ENCODE measurements around the gene ZFYVE28. TPM values are rescaled to one million over a fixed set of nuclear protein-coding genes. Genes with fewer than 3 reads are reported as not detected.

The ZFYVE28 gene
- polyA plus RNA-seq, 1 of the 3 experiments (the other 2 are of a cell fraction), result 3.2 TPM

- peaks cover 0 to 5% of the 10 kb centered on the region in 2 experiments; a peak in 1 of 4 replicates for H3K4me1 ChIP-seq (ENCODE audit: control insufficient read depth in 1 of 2, insufficient read depth in 2 of 2, low read depth in 1 of 2, low read length in 1 of 2)
- WGBS (ENCODE audit: low lambda C conversion rate), result 80% methylated on average over 14 of the region's 14 CpGs
- no peaks in the 10 kb centered on the region for H3K27me3 ChIP-seq (ENCODE audit: insufficient read depth)
- no peak overlapping the region for H3K4me2 ChIP-seq
- no peaks in the 10 kb centered on the region for H3K9me3 ChIP-seq
- H3K79me2 ChIP-seq (ENCODE audit: insufficient read depth), result no peaks in the 10 kb centered on the region
- no peaks in the 10 kb centered on the region for H3F3A ChIP-seq (replicated peaks; ENCODE audit: insufficient read depth)
- CTCF ChIA-PET, result interaction anchor here (0.6 to 2.2 kb wide), 2 partner anchors 157 to 297 kb away, joined by 3 to 5 read pairs; no protein-coding TSS in a partner anchor
- H3K9ac ChIP-seq, result no peak overlapping the region
- no peak overlapping the region for H3K4me3 ChIP-seq (ENCODE audit: low read depth in 2 of 2, low read length in 1 of 2)
- H3K9me2 ChIP-seq, result no peaks in the 10 kb centered on the region
- DNase-seq, result no peak
- H3K36me3 ChIP-seq (replicated peaks in 1 of 2; ENCODE audit: control insufficient read depth in 1 of 2, insufficient read depth in 2 of 2, low read length in 1 of 2), result no peaks in the 10 kb centered on the region
- no peak overlapping the region for H3K27ac ChIP-seq (ENCODE audit: low read depth in 2 of 2, low read length in 1 of 2)
- H2AFZ ChIP-seq (ENCODE audit: low read depth), result no peak overlapping the region
- TF ChIP-seq NFIC (IDR thresholded peaks at IDR 0.05; ENCODE audit: borderline replicate concordance) (no peak), RAD21 (IDR thresholded peaks at IDR 0.05; ENCODE audit: low read length) (no peak), ZBTB33 (IDR thresholded peaks at IDR 0.05; ENCODE audit: borderline replicate concordance, low read depth) (no peak), TEAD4 (IDR thresholded peaks at IDR 0.05; ENCODE audit: borderline replicate concordance, insufficient read depth) (no peak), MEF2A (IDR thresholded peaks at IDR 0.05; ENCODE audit: borderline replicate concordance, low read depth) (no peak), FOXM1 (IDR thresholded peaks at IDR 0.05; ENCODE audit: low read depth) (no peak), USF2 (IDR thresholded peaks at IDR 0.05; ENCODE audit: borderline replicate concordance, low read depth, low read length) (no peak), RXRA (IDR thresholded peaks at IDR 0.05; ENCODE audit: borderline replicate concordance, low read depth) (no peak), TAF1 (IDR thresholded peaks at IDR 0.05; ENCODE audit: borderline replicate concordance, low read depth, low read length) (no peak), POLR2AphosphoS5 (IDR thresholded peaks at IDR 0.05; ENCODE audit: low read depth, low read length) (no peak), RCOR1 (IDR thresholded peaks at IDR 0.05; ENCODE audit: low read length) (no peak), GATA2 (CRISPR knock-in tag; IDR thresholded peaks at IDR 0.05) (no peak), CHD2 (IDR thresholded peaks at IDR 0.05; ENCODE audit: low read length, partially characterized antibody) (no peak), ELF1 (IDR thresholded peaks at IDR 0.05) (no peak), SIN3A (IDR thresholded peaks at IDR 0.05; ENCODE audit: borderline replicate concordance, low read depth, low read length) (no peak), FOSL2 (IDR thresholded peaks at IDR 0.05; ENCODE audit: borderline replicate concordance, low read depth) (no peak), NRF1 (IDR thresholded peaks at IDR 0.05; ENCODE audit: low read depth, low read length) (no peak), EZH2phosphoT487 (IDR thresholded peaks at IDR 0.05; ENCODE audit: borderline replicate concordance, low read depth) (no peak)
- TF ChIP-seq, protein P1, sequence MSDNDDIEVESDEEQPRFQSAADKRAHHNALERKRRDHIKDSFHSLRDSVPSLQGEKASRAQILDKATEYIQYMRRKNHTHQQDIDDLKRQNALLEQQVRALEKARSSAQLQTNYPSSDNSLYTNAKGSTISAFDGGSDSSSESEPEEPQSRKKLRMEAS (IDR thresholded peaks at IDR 0.05; ENCODE audit: low read depth), result no peak
- TF ChIP-seq, protein P2, sequence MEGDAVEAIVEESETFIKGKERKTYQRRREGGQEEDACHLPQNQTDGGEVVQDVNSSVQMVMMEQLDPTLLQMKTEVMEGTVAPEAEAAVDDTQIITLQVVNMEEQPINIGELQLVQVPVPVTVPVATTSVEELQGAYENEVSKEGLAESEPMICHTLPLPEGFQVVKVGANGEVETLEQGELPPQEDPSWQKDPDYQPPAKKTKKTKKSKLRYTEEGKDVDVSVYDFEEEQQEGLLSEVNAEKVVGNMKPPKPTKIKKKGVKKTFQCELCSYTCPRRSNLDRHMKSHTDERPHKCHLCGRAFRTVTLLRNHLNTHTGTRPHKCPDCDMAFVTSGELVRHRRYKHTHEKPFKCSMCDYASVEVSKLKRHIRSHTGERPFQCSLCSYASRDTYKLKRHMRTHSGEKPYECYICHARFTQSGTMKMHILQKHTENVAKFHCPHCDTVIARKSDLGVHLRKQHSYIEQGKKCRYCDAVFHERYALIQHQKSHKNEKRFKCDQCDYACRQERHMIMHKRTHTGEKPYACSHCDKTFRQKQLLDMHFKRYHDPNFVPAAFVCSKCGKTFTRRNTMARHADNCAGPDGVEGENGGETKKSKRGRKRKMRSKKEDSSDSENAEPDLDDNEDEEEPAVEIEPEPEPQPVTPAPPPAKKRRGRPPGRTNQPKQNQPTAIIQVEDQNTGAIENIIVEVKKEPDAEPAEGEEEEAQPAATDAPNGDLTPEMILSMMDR (IDR thresholded peaks at IDR 0.05), result no peak
- H4K20me1 ChIP-seq (ENCODE audit: insufficient read depth), result no peaks in the 10 kb centered on the region
- POLR2A ChIA-PET, result no interaction called here
These were observed 41.2 kb downstream of the ZFYVE28 start for GRCh38 chr4:2377241-2377640.

Data from SK-N-SH (cell line).